Psoas muscle (tissue), 8 donors: ENCODE measurements around the gene MAP1B. TPM values are rescaled to one million over a fixed set of nuclear protein-coding genes. Genes with fewer than 3 reads are reported as not detected.

Experiments used
- ATAC-seq, 4 donors: fragments of 200-7000 bp; cut with Tn5 transposase; one replicate each; pipeline ENCODE4 v1.9.1; 2020; ENCODE audit warnings: moderate library complexity in 3 of 4, mild to moderate bottlenecking in 2 of 4
- DNase-seq, 2 donors: peaks; one replicate each; pipeline ENCODE4 v3.0.0-alpha.2; 2020
- H3K27ac ChIP-seq: fragments of 200-600 bp; one replicate; pipeline ENCODE4 v1.8.0; 2022
- H3K27me3 ChIP-seq, 3 donors: fragments of 200-600 bp in 1 of 3; one replicate each; pipeline versions ENCODE4 v1.6.1 to v1.8.0; 2013 to 2022; ENCODE audit warnings: low read length in 2 of 3, mild to moderate bottlenecking in 2 of 3, moderate library complexity in 1 of 3; ENCODE audit not compliant: insufficient read depth in 3 of 3
- H3K36me3 ChIP-seq, 2 donors: fragments of 200-600 bp in 1 of 2; one replicate each; pipeline versions ENCODE4 v1.6.1 to v1.8.0; 2013 to 2022; ENCODE audit warnings: low read depth in 1 of 2, mild to moderate bottlenecking in 1 of 2, moderate library complexity in 1 of 2; ENCODE audit not compliant: insufficient read depth in 1 of 2
- H3K4me1 ChIP-seq: fragments of 200-600 bp; one replicate; pipeline ENCODE4 v1.8.0; 2022
- H3K4me3 ChIP-seq: fragments of 200-600 bp; one replicate; pipeline ENCODE4 v1.8.0; 2022; ENCODE audit warnings: mild to moderate bottlenecking
- H3K9me3 ChIP-seq: fragments of 200-600 bp; one replicate; pipeline ENCODE4 v1.8.0; 2022
- WGBS, 3 donors: extraction: QIAGEN DNeasy Blood & Tissue Kit; methylation state at CpG; one replicate each; pipeline versions ENCODE4 v1.1.6 to v1.1.7; 2013; 5-methylcytosine and 5-hydroxymethylcytosine counted together
- intact Hi-C, 2 donors: fragments of 100-400 bp; cut with DNase I; formaldehyde crosslinking; loops; one replicate each; pipeline versions ENCODE4 v1.11.0 to v1.14.2; 2022
- polyA plus RNA-seq, 3 donors: library from polyadenylated mRNA; stranded (reverse); fragments of 200-250 nt; gene quantifications; one replicate each; pipeline ENCODE4 v1.2.3, GENCODE V29; 2013
- total RNA-seq, 4 donors: library from RNA; stranded (reverse); fragmentation: NEBNext Ultra II Directional in 2 of 4; extraction: Animal tissue kit (Norgen Biotek cat#: 25700) in 2 of 4; gene quantifications; one replicate each; pipeline versions ENCODE4 v1.2.1 to v1.2.4, GENCODE V29; 2021 to 2023
- TF ChIP-seq, protein P1 (sequence below): fragments of 200-600 bp; IDR thresholded peaks from one replicate; pipeline ENCODE4 v1.8.0; 2022; ENCODE audit warnings: antibody characterized with exemption
- donor health status: healthy with polysubstance abuse.
- donor health status: DM: no; HTN: no; CAD: no; lungs with moderate emphysema.
- donor health status: Bipolar disorder and iron deficiency.
- donor health status: healthy.
- donor health status: DM: yes; HTN: yes; CAD: no.
- donor health status: DM: no; HTN: no; CAD: no.
- donor health status: DM: no; HTN: no; CAD: no.
- donor health status: DM: yes; HTN: yes; CAD: no.

Gene MAP1B
- total and polyA plus RNA-seq, 7 donors: 1.1 to 20.2 (median 8.5) TPM

DNA sequence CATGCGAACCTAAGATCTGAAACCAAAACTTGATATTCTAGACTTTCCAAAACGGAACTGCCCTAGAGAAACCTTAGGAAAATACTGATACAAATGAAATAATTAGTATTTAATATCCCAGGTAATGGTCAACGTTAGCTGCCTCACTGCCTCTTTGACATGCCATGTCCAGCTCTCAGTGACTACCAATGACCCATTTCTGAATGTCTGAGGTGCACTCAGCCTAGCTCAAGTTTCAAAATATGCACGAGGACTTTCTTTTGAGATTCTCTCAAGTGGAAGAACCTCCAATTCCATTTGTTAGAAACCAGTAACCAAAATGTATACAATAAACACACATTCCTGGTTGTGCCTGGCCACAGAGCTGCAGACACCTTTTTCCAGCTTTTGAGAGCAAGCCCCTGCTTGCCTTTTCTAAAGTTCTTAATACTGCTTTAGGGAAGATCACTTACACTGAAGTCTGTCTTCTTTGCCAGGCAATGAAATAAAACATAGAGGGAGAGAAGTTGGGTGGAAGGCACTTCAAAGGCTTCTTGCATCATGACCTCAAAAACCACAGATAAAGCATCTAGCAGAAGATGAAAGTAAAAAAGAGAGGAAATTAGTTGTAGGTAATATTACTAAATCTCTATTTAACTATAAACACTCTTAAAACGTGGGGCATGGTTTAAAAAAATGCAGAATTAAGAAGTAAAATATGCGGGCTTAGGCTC, 124.9 kb downstream of the MAP1B start:
- Histone ChIP-seq H3K4me1 (peaks cover 22% of the 10 kb centered on the region), H3K36me3 (peaks cover 0 to 34% of the 10 kb centered on the region in 2 donors), H3K9me3 (no peaks in the 10 kb centered on the region), H3K27ac (peak overlapping the region; percentile 46), H3K27me3 (no peaks in the 10 kb centered on the region), H3K4me3 (no peak overlapping the region)
- TF ChIP-seq, protein P1, sequence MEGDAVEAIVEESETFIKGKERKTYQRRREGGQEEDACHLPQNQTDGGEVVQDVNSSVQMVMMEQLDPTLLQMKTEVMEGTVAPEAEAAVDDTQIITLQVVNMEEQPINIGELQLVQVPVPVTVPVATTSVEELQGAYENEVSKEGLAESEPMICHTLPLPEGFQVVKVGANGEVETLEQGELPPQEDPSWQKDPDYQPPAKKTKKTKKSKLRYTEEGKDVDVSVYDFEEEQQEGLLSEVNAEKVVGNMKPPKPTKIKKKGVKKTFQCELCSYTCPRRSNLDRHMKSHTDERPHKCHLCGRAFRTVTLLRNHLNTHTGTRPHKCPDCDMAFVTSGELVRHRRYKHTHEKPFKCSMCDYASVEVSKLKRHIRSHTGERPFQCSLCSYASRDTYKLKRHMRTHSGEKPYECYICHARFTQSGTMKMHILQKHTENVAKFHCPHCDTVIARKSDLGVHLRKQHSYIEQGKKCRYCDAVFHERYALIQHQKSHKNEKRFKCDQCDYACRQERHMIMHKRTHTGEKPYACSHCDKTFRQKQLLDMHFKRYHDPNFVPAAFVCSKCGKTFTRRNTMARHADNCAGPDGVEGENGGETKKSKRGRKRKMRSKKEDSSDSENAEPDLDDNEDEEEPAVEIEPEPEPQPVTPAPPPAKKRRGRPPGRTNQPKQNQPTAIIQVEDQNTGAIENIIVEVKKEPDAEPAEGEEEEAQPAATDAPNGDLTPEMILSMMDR: no peak
- intact Hi-C loops: no loop called here
- ATAC-seq: peak in 1 of 4 donors; percentile 66
- no peak for DNase-seq
- WGBS, 3 donors: 66 to 84% (median 75%) methylated on average over 6 of the region's 6 CpGs

DNA sequence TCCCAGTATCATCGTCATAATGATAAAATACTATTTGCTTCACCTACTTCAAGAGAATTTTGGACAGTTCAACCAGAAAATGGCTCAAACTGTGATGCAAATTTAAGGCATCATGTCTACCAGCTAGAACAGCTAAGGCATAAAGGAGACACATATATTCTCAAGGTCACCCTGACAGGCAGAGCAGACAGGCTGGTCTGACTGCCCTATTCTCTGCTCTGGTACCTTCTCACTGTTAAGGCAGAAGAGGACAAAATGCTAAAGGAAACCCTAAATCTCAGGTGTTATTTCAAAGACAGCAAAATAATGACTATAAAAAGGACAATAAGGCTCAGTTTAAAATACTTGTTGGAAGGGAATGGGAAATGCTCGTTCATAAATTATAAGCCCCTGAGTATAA, 125.6 kb downstream of the MAP1B start:
- Histone ChIP-seq H3K27me3 (no peaks in the 10 kb centered on the region), H3K9me3 (no peaks in the 10 kb centered on the region), H3K4me1 (peaks cover 22% of the 10 kb centered on the region), H3K36me3 (peaks cover 0 to 34% of the 10 kb centered on the region in 2 donors), H3K27ac (no peak overlapping the region), H3K4me3 (no peak overlapping the region)
- TF ChIP-seq, protein P1: no peak
- WGBS, 3 donors: 86 to 88% (median 87%) methylated on average over 2 of the region's 2 CpGs
- intact Hi-C loops: no loop called here
- DNase-seq (no peak), ATAC-seq (no peak)

DNA sequence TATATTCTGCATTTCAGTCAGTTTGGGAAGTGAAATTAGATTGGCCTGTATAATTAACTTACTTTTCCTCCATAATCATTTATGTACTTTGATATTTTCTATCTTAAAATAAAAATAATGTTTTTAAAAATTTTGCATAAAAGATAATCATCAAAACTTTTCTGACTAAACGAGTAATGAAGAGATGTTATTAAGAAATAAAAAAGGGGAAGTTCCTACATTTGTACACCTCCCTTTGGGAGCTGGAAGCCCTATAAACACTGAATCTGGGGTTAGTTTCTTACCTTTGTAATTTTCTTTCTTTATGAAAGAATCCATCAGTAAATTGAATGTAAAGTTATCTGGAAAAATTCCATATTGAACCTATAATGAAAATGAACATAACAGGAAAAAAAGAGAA, 126.6 kb downstream of the MAP1B start:
- Histone ChIP-seq H3K36me3 (peaks cover 0 to 32% of the 10 kb centered on the region in 2 donors), H3K27ac (peak overlapping the region; percentile 33), H3K4me1 (peaks cover 22% of the 10 kb centered on the region), H3K9me3 (no peaks in the 10 kb centered on the region), H3K27me3 (no peaks in the 10 kb centered on the region), H3K4me3 (no peak overlapping the region)
- TF ChIP-seq, protein P1: no peak
- DNase-seq (no peak), ATAC-seq (no peak)
- intact Hi-C loops: no loop called here
- 82 to 87% (median 85%) methylated on average over 1 of the region's 1 CpG for WGBS, 3 donors

DNA sequence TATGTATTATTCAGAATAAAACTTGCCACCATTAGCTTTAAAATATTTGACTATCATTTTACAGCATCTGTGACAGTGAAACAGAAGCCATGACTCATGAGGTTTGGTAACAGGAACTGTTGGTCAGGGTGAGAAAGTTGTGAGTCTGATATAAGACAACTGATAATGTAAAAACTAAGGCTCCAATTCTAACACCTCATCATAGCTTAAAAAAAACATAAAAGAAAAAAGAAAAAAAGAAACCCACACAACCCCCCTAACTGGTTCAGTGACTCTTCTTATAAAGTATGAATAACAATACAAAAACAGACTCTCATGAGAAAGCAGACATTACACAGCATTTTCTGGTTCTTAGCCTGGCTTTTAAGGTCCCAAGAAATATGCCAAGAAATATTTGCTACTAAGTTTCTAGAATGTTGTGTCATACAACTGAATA, 127.0 kb downstream of the MAP1B start:
- ATAC-seq: peak in 3 of 4 donors; percentile 66 to 89 (median 86)

More for the DNA sequence above, 127.0 kb downstream of the MAP1B start:
- H3K4me3 ChIP-seq: no peak overlapping the region
- peaks cover 22% of the 10 kb centered on the region for H3K4me1 ChIP-seq
- peaks cover 0 to 32% of the 10 kb centered on the region in 2 donors for H3K36me3 ChIP-seq
- TF ChIP-seq, protein P1: no peak
- intact Hi-C loops: no loop called here
- DNase-seq: no peak
- no peaks in the 10 kb centered on the region for H3K27me3 ChIP-seq
- no peaks in the 10 kb centered on the region for H3K9me3 ChIP-seq
- peak overlapping the region; percentile 33 for H3K27ac ChIP-seq
